ENCODE measurements around the gene SLC4A1. TPM values are rescaled to one million over a fixed set of nuclear protein-coding genes. Genes with fewer than 3 reads are reported as not detected.
"Not testable (repeated sequence)": the region's sequence is repeated elsewhere in the genome, so short reads cannot be mapped to it uniquely, and the experiment has no call there.

The SLC4A1 gene
- total RNA-seq, 2 experiments from 2014 or later: not detected

DNA sequence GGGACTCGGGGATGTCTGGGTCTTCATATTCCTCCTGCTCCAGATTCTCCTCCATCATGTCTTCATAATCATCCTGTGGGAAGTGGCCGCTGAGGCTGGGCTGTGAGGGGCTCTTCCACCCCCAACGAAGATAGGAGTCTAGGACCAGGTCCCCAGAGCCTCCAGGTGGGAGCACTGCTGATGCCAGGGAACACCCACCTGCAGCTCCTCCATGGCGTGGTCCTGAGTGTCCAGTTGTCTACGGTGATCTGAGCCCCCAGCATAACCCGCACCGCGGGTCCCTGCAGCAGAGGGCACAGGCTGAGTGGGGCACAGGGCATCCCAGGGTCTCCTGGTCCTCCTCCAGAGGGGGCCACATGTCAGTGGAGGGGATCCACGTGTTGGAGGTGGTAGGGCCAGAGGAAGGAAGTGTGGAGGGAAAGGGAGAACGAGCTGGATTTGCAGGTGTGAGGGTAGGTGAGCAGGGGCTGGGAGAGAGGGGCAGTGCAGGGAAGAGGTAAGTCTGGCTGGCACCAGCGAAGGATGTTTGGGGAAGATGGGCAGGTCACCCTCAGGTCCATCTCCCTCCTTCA, 5.2 kb downstream of the SLC4A1 start:
- CTCF ChIA-PET: interaction anchor here (0.6 to 1.2 kb wide), 2 partner anchors 41 to 68 kb away, joined by 3 read pairs; no protein-coding TSS in a partner anchor
- POLR2A ChIA-PET: no interaction called here

DNA sequence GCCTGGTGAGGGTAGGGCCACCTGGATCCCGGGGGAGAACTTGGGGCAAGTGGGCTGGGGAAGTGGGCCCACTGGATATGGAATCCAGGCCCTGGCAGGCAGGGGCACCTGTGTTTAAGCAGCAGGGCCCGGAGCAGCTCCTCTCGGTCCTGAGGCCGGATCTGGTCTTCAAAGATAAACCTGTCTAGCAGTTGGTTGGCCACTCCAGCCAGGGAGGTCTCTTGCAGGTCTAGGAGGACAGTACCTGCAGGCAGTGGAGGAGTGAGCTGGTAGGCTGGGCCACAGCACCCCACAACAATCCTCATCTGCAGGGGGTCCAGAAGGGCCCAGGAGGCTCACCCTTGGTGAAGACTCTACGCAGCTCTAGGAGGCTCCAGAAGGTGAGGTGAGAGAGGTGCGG, 7.6 kb downstream of the SLC4A1 start:
- ChIA-PET POLR2A (no interaction called here), CTCF (no interaction called here)

DNA sequence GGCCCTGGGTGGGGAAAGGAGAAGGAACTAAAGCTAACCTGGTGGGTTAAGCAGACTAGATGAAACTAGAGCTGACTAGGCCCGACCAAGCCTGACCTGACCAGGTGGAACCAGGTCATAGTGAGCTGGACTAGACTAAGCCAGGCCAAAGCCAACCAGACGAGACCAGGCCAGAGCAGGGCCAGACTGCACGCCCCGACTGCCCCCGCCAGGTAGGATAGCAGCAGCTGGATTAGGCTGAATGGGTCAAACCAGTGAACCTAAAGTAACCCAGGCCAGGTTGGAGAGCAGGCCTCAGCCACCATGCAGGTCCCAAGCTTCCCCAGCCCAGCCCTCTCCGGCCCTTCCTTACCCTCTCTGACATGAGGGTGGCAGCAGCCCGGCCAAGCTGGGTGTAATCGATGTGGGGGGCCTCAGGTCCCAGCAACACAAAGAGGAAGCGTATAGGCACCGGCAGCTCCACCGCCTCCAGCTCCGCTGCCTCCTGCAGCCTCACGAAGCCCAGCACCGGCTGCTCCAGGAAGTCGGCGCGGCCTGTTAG, 9.1 kb downstream of the SLC4A1 start:
- ChIA-PET CTCF (no interaction called here), POLR2A (interaction anchor here (0.6 kb wide), 1 partner anchor 58 kb away, joined by 3 read pairs; no protein-coding TSS in a partner anchor)

DNA sequence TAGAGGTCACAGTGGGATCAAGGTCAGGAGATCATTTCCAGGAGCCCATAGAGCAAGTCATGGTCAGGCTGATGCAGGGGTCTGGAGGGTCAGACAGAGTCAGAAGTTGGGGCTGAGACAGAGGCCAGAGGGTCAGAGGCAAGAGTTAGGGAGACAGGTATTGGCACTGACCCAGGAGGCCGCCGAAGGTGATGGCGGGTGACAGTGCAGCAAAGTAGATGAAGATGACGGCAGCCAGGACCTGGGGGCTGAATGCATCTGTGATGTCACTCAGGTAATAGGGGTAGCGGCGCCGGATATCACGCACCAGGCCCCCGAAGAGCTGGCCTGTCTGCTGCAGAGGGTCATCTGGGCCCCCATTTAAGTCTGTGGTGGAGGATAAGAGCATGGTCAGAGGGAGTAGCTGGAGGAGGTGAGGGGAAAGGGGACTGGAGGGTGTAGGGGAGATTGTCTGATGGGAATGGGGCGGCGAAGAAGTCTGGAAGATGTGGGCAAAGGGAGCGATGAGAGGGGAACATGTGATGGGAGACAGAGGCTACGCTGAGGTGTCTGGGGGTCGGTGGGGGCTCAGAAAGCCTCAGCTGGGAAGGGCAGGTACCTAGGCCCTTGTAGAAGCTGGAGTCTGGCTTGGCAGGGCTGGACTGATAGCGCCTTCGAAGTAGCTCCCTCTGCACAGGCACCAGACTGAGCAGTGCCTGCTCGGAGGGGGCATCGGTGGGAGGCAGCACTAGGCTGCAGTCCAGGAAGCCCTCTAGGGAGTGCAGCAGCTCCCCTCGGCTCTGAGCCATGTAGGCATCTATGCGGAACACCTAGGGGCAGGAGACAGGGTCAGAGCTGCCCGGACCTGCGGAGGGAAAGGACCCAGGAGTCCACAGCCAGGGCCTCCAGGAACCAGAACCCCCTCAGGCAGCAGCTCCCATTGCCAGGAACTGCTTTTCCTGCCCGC, 9.8 kb downstream of the SLC4A1 start:
- CTCF ChIA-PET: no interaction called here
- POLR2A ChIA-PET: interaction anchor here (0.5 to 0.6 kb wide), 2 partner anchors 38 to 59 kb away, joined by 3 read pairs; partner anchors contain the start of gene UBTF

DNA sequence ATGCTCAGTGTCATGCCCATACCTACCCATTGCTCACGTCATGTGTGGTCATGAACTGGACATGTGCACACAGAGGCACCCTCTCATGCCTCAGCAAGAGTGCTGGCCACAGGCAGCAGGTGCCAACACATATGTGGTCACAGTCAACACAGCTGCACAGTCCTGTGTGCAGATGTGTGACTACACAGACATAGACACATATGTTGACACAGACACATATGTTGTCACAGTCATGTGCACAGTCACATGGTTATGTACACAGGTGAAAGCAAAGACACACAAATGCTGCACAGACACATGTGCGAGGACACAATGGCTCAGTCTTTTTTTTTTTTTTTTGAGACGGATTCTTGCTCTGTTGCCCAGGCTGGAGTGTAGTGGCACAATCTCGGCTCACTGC, 11.3 kb downstream of the SLC4A1 start:
- CTCF ChIA-PET: no interaction called here
- POLR2A ChIA-PET: interaction anchor here (0.7 kb wide), 1 partner anchor 119 kb away, joined by 4 read pairs; no protein-coding TSS in a partner anchor

DNA sequence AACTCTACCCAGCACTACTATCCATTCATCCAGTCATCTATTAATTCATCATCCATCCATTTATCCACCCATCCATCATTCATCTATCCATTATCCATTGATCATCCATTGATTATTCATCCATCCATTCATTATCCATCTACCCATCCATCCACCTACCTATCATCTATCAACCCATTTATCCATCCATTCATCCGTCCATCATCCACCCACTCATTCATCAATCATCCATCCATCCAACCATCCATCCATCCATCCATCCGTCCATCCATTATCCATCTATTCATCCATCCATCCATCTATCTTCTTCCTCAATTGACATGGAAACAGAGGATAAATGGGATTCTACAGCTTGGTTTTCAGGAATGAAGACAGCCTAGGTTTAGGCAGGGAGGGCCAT, 12.0 kb downstream of the SLC4A1 start:
- POLR2A ChIA-PET: no interaction called here
- CTCF ChIA-PET: no interaction called here

DNA sequence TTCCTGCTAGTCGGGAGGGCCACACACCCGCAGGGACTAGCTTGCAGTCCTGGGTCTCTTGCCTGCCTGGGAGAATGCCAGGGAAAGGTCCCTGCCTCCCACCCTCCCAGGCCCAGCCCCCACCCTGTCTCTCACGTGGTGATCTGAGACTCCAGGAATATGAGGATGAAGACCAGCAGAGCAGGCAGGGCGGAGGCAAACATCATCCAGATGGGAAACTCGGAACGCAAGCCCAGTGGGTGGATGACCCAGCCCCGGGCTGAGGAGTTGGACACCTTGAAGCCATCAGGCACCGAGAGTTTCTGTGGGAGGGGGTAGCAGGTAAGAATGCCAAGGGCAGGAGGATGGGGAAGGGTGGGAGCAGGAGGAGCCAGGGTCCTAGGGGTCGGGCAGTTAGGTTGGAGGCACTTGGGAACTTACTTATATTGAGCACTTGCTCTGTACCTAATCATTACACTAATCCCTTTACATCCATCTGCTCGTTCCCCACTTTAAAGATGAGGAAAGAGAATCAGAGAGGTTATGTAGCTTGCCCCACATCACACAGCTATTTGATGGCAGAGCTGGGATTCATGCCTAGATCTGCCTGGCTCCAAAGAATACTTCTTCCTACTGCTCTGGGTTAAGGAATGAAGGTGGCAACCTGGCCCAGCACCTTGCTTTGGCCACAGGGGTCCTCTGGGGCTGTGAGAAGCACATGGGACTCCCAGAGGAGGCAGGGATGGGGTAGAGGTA, 13.4 kb downstream of the SLC4A1 start:
- ChIA-PET POLR2A (interaction anchor here (0.6 kb wide), 3 partner anchors 8 to 192 kb away, joined by 3 read pairs; no protein-coding TSS in a partner anchor), CTCF (no interaction called here)

DNA sequence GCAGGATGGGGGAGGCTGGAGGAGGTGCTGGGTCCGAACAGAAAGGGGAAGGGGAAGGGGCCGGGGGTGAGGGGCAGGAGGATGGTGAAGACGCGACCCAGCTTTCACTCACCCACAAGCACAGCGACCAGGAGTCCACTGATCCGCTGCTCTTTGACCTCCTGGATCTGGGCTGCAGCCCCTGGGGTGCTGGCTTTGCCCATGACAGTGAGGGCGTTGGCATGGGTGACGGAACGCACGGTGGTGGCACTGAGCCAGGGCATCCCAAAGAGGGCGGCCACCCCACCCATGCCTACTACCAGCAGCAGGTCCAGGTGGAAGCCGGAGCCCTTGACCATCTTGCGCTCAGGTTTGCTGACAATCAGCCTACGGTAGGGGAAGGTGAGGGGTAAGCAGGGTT, 14.9 kb downstream of the SLC4A1 start:
- POLR2A ChIA-PET: interaction anchor here (1.0 kb wide), 1 partner anchor 250 kb away, joined by 3 read pairs; the partner anchor contains the start of gene GPATCH8
- CTCF ChIA-PET: interaction anchor here (0.6 kb wide), 1 partner anchor 12 kb away, joined by 4 read pairs; no protein-coding TSS in a partner anchor

DNA sequence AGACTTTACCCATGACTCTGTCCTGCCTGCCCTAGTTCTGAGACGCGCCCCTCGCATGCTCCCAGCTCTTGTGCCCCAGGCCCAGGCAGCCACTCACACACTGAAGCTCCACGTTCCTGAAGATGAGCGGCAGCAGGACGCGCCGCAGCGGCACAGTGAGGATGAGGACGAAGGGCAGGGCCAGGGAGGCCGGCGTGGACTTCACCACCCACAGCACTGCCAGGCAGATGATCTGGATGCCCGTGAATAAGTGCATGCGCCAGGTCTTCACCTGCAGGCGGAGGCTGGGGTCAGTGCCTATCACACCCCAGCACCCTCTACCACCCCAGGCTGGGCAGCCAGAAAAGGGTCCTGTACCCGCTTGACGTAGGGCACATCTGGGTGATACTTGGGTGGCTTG, 16.9 kb downstream of the SLC4A1 start:
- ChIA-PET CTCF (no interaction called here), POLR2A (no interaction called here)

DNA sequence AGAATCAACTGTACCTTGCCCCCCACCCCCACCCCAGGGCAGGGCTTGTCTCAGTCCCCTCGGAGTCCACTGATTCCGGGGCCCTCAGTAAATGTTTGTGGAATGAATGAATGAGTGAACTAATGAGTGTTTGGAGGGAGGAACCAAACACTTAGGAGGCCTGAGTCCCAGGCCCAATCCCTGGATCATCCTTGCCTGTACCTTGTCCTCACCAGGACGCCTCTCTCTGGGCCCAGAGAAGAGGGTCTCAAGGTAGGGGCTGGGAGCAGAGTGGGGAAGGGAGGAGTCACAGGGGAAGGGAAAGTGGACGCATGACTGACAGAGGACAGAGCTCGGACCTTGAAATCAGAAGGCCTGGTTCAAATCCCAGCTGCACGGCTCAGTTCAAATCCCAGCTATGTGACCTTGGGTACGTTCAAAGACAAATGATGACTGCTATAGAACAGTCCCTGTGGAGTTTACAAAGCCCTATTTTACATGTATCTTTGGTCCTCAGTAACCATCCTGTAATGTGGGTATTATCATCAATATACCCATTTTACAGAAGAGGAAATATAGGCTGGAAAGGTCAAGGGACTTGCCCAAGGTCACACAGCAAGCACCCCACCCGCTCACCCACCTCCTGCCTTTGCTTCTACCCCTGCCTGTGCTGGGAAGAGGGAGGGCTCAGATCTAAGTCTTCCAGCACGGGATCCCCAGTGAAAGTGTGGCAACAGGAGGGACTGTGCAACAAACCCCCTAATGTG, 18.3 kb downstream of the SLC4A1 start:
- ChIA-PET POLR2A (no interaction called here), CTCF (no interaction called here)

DNA sequence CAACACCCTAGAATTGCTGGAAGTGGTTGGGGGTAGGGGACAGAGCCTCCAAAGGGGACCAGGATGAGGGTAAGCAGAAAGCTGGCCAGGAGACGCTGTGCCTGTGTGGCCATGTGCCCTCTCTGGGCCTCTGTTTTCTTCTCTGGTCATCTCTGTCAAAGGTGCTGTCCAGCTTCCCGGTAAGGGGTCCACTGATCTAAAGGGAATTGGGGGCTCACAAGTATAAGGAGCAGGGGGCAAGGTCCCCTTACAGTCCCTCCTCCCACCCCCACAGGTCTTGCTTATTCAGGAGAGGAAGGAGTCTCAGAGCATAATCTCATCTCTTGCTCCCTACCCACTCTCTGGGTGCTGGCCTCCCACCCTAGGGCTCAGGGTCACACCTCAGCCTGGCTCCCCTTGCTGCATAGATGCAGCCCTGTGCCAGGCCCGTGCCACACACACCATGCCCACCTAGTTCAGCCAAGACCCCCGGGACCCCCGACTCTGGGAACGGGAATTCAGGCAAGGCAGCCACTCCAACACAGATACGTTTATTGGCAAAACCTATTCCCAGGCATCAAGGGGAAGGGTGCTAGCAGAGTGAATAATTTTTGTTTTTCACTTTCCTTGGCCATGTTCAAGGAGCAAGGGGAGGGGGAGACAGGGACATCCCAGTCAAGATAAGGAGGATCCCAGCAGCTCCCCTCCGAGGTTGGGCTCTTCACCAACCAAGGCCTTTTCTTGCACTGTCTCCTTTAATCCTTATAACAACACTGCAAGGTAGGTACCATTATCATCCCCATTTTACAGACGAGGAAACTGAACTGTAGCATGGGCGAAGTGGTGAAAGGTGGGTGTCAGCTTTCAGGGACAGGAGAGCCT, 19.8 kb downstream of the SLC4A1 start:
- CTCF ChIA-PET: interaction anchor here (1.3 to 1.6 kb wide), 2 partner anchors 23 to 83 kb away, joined by 3 to 4 read pairs; no protein-coding TSS in a partner anchor
- POLR2A ChIA-PET: no interaction called here

DNA sequence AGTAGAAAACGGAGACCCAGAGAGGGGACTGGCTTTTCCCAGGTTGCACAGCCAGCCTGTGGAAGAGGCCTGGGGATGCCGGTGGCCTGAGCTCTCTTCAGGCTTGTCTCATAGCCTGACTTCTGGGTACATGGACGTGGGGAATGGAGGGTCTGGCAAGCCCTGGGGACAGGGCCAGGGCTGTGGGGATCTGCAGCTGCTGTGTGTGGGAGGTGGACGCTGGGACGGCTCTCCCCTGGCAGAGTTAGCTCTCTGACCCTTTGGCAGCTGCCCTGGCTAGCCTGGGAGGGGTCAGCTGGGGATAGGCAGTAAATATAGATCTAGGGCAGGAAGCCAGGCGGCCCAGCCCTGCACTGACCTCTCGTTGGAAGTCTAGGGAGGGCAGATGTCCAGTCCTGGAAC, 20.5 kb downstream of the SLC4A1 start:
- CTCF ChIA-PET: interaction anchor here (1.3 to 1.6 kb wide), 2 partner anchors 23 to 84 kb away, joined by 3 to 4 read pairs; no protein-coding TSS in a partner anchor
- POLR2A ChIA-PET: interaction anchor here (0.6 to 1.0 kb wide), 3 partner anchors 8 to 40 kb away, joined by 3 to 6 read pairs (median 3); partner anchors contain the start of gene UBTF

DNA sequence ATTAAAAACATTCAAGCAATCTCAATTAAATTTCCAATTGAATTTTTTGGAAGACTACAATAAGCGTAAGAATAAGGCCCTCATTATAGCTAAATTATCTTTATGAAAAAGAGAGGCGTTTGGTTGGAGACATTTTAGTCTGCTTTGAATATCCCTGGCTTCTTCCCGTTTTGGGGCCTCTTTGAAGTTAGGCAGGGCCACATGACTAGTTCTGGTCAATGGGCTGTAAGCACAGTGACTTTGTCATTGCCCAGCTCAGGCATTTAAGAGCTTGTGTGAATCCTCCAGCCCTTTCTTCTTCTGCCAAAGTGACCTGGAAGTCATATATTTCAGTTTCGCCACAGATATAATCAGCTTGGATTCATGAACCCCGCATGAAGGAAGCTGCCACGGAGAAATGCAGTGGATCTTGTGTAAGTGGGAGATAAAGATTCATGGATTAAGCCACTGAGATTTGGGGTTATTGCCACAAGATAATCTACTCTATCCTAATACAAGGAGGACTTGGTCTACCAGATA, 26.8 kb downstream of the SLC4A1 start:
- ChIA-PET CTCF (interaction anchor here (0.6 kb wide), 2 partner anchors 12 to 155 kb away, joined by 4 read pairs; no protein-coding TSS in a partner anchor), POLR2A (interaction anchor here (0.7 kb wide), 1 partner anchor 76 kb away, joined by 8 read pairs; no protein-coding TSS in a partner anchor)

DNA sequence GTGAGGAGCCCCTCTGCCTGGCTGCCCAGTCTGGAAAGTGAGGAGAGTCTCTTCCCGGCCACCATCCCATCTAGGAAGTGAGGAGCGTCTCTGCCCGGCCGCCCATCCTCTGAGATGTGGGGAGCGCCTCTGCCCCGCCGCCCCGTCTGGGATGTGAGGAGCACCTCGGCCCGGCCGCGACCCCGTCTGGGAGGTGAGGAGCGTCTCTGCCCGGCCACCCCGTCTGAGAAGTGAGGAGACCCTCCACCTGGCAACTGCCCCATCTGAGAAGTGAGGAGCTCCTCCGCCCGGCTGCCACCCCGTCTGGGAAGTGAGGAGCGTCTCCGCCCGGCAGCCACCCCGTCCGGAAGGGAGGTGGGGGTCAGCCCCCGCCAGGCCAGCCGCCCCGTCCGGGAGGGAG, 30.0 kb downstream of the SLC4A1 start:
- POLR2A ChIA-PET, CTCF ChIA-PET: not testable (repeated sequence)

DNA sequence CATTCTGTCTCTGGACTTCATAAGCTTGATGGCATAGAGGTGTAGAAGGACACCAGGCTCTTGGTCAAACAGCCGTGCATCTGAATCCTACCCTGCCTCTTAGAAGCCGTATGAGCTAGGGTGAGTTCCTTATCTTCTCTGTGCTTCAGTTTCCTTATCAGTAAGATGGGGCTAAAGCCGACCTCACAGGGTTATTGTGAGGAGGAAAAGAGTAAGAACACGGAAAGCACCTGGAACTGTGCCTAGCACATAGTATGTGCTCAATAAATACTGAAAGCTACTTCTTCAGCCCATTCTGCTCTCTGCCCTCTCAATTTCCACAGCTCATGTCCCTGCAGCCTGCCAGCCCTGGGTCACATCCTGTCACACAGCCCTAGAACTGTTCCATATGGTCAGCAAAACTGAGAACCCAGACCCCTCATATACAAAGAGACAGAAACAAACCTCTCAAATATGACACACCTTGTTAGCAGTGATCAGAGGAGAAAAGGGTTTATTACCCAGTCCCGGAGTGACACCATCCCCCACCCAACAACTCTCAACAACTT, 31.4 kb downstream of the SLC4A1 start:
- POLR2A ChIA-PET: no interaction called here
- CTCF ChIA-PET: no interaction called here

DNA sequence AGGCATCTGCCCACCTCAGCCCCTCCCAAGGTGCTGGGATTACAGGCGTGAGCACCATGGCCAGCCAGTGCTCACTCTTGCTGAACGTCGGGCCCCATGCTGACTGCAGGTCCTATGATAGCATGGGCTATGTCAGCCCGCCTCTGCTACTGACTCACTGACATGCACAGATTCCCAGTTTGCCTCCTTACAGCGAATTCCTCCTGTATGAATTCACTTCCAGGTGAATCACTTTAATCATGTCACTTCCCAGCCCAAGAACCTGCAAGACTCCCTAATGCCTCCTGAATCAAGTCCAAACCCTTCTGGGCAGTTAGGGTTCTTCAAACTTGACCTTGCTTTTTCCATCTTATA, 32.4 kb downstream of the SLC4A1 start:
- POLR2A ChIA-PET: no interaction called here

DNA sequence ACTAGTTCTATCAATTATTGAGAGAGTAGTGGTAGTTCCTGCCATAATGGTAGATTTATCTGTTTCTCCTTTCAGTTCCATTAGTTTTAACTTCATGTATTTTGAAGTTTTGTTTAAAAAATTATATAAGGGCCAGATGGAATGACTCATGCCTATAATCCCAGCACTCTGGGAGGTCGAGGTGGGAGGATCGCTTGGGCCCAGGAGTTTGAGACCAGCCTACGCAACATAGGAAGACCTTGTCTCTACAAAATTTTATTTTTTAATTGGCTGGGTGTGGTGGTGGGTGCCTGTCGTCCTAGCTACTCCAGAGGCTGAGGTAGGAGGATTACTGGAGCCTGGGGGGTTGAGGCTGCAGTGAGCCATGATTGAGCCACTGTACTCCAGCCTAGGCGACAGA, 34.4 kb downstream of the SLC4A1 start:
- CTCF ChIA-PET: interaction anchor here (0.7 kb wide), 1 partner anchor 8 kb away, joined by 3 read pairs; no protein-coding TSS in a partner anchor

More for the DNA sequence above, 32.4 kb downstream of the SLC4A1 start:
- CTCF ChIA-PET: interaction anchor here (0.6 kb wide), 1 partner anchor 10 kb away, joined by 3 read pairs; no protein-coding TSS in a partner anchor

More for the DNA sequence above, 34.4 kb downstream of the SLC4A1 start:
- POLR2A ChIA-PET: no interaction called here
